HG03432 (cell line): ENCODE results near the gene ASIC1.
A peak's percentile ranks its signal among the peaks of the same experiment; 100 is the strongest.

Experiments used
- ATAC-seq: cut with Tn5 transposase; IDR thresholded peaks from one replicate; pipeline ENCODE4 v1.9.1; 2021; ENCODE audit warnings: mild to moderate bottlenecking, moderate library complexity; ENCODE audit not compliant: unreplicated experiment

ASIC1 gene

GRCh38 chr12:50060120-50060468, 2.7 kb downstream of the ASIC1 start:
- ATAC-seq = no peak

- no peak for ATAC-seq
Observed at GRCh38 chr12:50061171-50061570, 3.8 kb downstream of the ASIC1 start.

- ATAC-seq = no peak
Observed at GRCh38 chr12:50061946-50062686, 4.7 kb downstream of the ASIC1 start.

- ATAC-seq = no peak
Observed at GRCh38 chr12:50062728-50063460, 5.5 kb downstream of the ASIC1 start.

GRCh38 chr12:50065726-50066310, 8.4 kb downstream of the ASIC1 start:
- ATAC-seq = no peak

- no peak for ATAC-seq
Observed at GRCh38 chr12:50066402-50066801, 9.0 kb downstream of the ASIC1 start.

GRCh38 chr12:50069069-50069468, 11.7 kb downstream of the ASIC1 start:
- ATAC-seq = no peak

GRCh38 chr12:50069539-50069938, 12.1 kb downstream of the ASIC1 start:
- no peak for ATAC-seq

- ATAC-seq = no peak
Observed at GRCh38 chr12:50070314-50071060, 13.1 kb downstream of the ASIC1 start.

GRCh38 chr12:50072198-50072907, 15.0 kb downstream of the ASIC1 start:
- no peak for ATAC-seq

GRCh38 chr12:50073206-50073605, 15.8 kb downstream of the ASIC1 start:
- ATAC-seq = no peak

GRCh38 chr12:50073712-50074111, 16.3 kb downstream of the ASIC1 start:
- ATAC-seq = no peak

GRCh38 chr12:50074936-50075807, 17.8 kb downstream of the ASIC1 start:
- ATAC-seq = peak; percentile 77

- ATAC-seq = no peak
Observed at GRCh38 chr12:50075808-50076170, 18.4 kb downstream of the ASIC1 start.

GRCh38 chr12:50077099-50077498, 19.7 kb downstream of the ASIC1 start:
- no peak for ATAC-seq

- ATAC-seq = no peak
Observed at GRCh38 chr12:50078281-50078680, 20.9 kb downstream of the ASIC1 start.

- no peak for ATAC-seq
Observed at GRCh38 chr12:50079771-50080170, 22.4 kb downstream of the ASIC1 start.

GRCh38 chr12:50081096-50081808, 23.9 kb downstream of the ASIC1 start:
- ATAC-seq = no peak

- ATAC-seq = no peak
Observed at GRCh38 chr12:50082644-50083043, 25.2 kb downstream of the ASIC1 start.
